ENCODE results near the gene GPR152. TPM values are rescaled to one million over a fixed set of nuclear protein-coding genes. Genes with fewer than 3 reads are reported as not detected.

GPR152 gene
- total RNA-seq, 1 experiment from 2014 or later: not detected

GRCh38 chr11:67416416-67417335, 35.9 kb downstream of the GPR152 start:
- no peak overlapping the region for H2BK12ac ChIP-seq (ENCODE audit: insufficient read length, low read depth, low read length)
- peak overlapping the region; percentile 49 to 75 for H3K4me3 Mint-ChIP-seq
- no peaks in the 10 kb centered on the region for H3K79me2 ChIP-seq (ENCODE audit: insufficient read depth, low read length)
- WGBS (ENCODE audit: extremely low coverage, insufficient read length, low lambda C conversion rate): no CpG with 5 or more reads among the region's 21 CpGs
- no peak overlapping the region for H3K9ac ChIP-seq (ENCODE audit: extremely low read depth, insufficient read length, low read length)
- no peak overlapping the region for H2BK120ac ChIP-seq (ENCODE audit: low read depth, low read length, poor library complexity, severe bottlenecking)
- H3K79me1 ChIP-seq (ENCODE audit: insufficient read depth, low read depth, low read length, poor library complexity, severe bottlenecking): no peaks in the 10 kb centered on the region
- H3K4me1 Mint-ChIP-seq: peaks cover 18 to 22% of the 10 kb centered on the region in 2 experiments
- H3K23me2 ChIP-seq (ENCODE audit: insufficient read length, low read depth, low read length, poor library complexity, severe bottlenecking): no peaks in the 10 kb centered on the region
- H3K56ac ChIP-seq (ENCODE audit: insufficient read length, low read depth, low read length): no peak overlapping the region
- H2BK15ac ChIP-seq (ENCODE audit: low read depth, low read length): no peak overlapping the region
- H3K14ac ChIP-seq (ENCODE audit: insufficient read depth, low read length): no peak overlapping the region
- H4K20me1 ChIP-seq (ENCODE audit: control insufficient read depth, insufficient read depth, insufficient read length): no peaks in the 10 kb centered on the region
- no peak overlapping the region for H4K8ac ChIP-seq (replicated peaks; ENCODE audit: insufficient read length, low read depth, low read length)
- DNase-seq: no peak
- no peak overlapping the region for H2AK5ac ChIP-seq (ENCODE audit: insufficient read length, low read length)
- H3T11ph ChIP-seq (ENCODE audit: low read length): no peak overlapping the region
- H3K27ac ChIP-seq (ENCODE audit: insufficient read length, low read depth, low read length): no peak overlapping the region
- H4K5ac ChIP-seq (ENCODE audit: insufficient read length, low read depth, low read length): no peak overlapping the region
- H3K27me3 ChIP-seq (ENCODE audit: insufficient read depth, low read length): no peaks in the 10 kb centered on the region
- no peaks in the 10 kb centered on the region; a peak in 1 of 5 replicates for H3K9me3 Mint-ChIP-seq
- peaks cover 0 to 1% (median 0%) of the 10 kb centered on the region in 3 experiments; a peak in 1 of 7 replicates for H3K36me3 Mint-ChIP-seq (ENCODE audit: insufficient read depth in 1 of 3, low read depth in 3 of 3)
- no peak overlapping the region for H2BK5ac ChIP-seq (ENCODE audit: insufficient read length, low read length)
- H3K18ac ChIP-seq (ENCODE audit: insufficient read length, low read depth, low read length): no peak overlapping the region
- H3K4me2 ChIP-seq (ENCODE audit: insufficient read depth, insufficient read length, low read length): peak overlapping the region; percentile 20
- peaks cover 43% of the 10 kb centered on the region for H3K27me3 Mint-ChIP-seq (ENCODE audit: low read depth)
- no peak overlapping the region for H4K91ac ChIP-seq (ENCODE audit: insufficient read length, low read depth, low read length)
- H2AFZ ChIP-seq (ENCODE audit: low read length): no peak overlapping the region
- no peaks in the 10 kb centered on the region for H3K4me1 ChIP-seq (ENCODE audit: insufficient read depth, low read length)
- H2BK20ac ChIP-seq (ENCODE audit: low read depth, low read length, poor library complexity, severe bottlenecking): no peak overlapping the region
- no peak overlapping the region for H3K4ac ChIP-seq (ENCODE audit: low read depth, low read length)
- H3K23ac ChIP-seq (ENCODE audit: insufficient read length, low read depth, low read length): no peak overlapping the region
- no peaks in the 10 kb centered on the region for H3K9me3 ChIP-seq (ENCODE audit: control insufficient read depth, low read depth, low read length)
- peak overlapping the region in 1 of 3 experiments; percentile 72; a peak in 2 of 7 replicates for H3K27ac Mint-ChIP-seq
- TF ChIP-seq CTCF (conservative IDR thresholded peaks at IDR 0.05): no peak
